VCaP (cell line): Measurements from ENCODE around the gene NAA38.

ENCODE experiments used
- H3K27ac ChIP-seq: fragments of 450-650 bp; 2 replicates; pipeline ENCODE4 v1.5.1; 2017
- TF ChIP-seq, protein P1 (sequence below): fragments of 450-650 bp; conservative IDR thresholded peaks from 2 replicates; pipeline ENCODE4 v1.5.1; 2017; ENCODE audit warnings: mild to moderate bottlenecking, moderate library complexity

Gene NAA38, protein sequence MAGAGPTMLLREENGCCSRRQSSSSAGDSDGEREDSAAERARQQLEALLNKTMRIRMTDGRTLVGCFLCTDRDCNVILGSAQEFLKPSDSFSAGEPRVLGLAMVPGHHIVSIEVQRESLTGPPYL

DNA sequence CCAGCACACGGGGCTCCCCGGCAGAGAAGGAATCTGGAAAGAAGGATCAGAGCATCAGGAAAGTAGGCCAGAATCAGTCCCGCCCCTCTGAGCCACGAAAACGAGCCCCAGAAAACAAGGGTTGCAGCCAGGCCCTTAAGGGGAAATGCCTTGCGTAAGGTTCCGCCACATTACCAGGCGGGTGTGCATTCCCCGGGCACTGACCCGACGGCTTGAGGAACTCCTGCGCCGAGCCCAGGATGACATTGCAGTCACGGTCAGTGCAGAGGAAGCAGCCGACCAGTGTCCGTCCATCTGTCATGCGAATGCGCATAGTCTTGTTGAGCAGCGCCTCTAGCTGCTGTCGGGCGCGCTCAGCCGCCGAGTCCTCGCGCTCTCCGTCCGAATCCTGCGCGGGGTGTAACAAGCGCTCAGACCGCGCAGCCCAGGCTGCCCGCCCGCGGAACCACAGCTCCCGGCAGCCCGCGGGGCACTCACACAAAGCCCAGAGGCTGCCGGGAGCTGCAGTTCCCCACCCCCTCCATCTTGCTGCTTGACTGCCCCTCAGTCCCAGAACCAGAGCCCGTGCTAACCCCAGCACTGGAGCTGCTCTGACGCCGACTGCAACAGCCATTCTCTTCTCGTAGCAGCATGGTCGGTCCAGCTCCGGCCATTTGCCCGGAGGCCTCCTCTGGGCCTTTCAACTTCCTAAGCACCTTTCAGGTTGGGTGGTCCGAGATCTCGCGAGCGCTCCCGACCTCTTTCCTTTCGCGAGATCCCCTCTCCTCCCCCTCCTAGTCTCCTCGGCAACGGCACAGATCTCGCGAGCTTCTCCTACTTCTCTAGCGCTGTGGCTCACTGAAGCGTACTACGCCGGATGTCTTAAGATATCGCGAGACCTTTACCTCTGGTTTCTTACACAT lies at the start of gene NAA38:
Gene NAA38 (minus strand): TSS at position 749 of the 902 bp plus-strand sequence. CDS start 96 bp downstream, at position 653.
- TF ChIP-seq, protein P1, sequence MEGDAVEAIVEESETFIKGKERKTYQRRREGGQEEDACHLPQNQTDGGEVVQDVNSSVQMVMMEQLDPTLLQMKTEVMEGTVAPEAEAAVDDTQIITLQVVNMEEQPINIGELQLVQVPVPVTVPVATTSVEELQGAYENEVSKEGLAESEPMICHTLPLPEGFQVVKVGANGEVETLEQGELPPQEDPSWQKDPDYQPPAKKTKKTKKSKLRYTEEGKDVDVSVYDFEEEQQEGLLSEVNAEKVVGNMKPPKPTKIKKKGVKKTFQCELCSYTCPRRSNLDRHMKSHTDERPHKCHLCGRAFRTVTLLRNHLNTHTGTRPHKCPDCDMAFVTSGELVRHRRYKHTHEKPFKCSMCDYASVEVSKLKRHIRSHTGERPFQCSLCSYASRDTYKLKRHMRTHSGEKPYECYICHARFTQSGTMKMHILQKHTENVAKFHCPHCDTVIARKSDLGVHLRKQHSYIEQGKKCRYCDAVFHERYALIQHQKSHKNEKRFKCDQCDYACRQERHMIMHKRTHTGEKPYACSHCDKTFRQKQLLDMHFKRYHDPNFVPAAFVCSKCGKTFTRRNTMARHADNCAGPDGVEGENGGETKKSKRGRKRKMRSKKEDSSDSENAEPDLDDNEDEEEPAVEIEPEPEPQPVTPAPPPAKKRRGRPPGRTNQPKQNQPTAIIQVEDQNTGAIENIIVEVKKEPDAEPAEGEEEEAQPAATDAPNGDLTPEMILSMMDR = peak; percentile 50

DNA sequence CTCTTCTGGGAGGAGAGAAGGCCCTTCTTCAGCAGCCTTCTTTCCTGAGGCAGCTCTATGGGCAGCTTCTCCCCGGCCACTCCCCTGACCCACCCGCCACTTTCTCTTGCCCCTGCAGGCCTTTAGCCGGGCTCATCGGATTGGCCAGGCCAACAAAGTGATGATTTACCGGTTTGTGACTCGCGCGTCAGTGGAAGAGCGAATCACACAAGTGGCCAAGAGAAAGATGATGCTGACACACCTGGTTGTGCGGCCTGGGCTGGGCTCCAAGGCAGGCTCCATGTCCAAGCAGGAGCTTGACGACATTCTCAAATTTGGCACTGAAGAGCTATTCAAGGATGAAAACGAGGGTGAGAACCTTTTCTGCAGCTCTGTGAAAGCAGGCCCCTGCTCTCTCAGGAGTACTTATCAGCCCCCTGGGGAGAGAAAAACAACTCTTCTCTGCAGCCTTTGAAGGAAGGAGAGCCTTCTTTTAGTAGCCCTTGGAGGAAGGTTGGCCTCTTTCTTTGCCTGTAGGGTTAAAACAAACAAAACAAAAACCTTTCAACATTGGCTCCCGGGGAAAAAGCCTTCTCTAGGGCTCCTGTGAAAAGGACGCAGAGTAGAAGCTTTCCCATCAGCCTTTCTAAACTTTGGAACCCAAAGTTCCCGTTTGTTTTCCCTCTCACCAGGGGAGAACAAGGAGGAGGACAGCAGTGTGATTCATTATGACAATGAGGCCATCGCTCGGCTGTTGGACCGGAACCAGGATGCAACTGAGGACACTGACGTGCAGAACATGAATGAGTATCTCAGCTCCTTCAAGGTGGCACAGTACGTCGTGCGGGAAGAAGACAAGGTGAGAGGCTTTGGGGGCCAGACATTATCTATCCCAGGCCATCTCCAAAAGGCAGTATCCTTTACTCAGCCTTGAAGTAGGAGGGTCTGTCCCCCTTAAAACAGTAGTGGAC lies 46.1 kb upstream of the NAA38 start:
- H3K27ac ChIP-seq = no peak overlapping the region
- TF ChIP-seq, protein P1 = no peak

More for the DNA sequence above, at the start of gene NAA38:
- H3K27ac ChIP-seq = peak within 1 kb of the TSS; percentile 91

DNA sequence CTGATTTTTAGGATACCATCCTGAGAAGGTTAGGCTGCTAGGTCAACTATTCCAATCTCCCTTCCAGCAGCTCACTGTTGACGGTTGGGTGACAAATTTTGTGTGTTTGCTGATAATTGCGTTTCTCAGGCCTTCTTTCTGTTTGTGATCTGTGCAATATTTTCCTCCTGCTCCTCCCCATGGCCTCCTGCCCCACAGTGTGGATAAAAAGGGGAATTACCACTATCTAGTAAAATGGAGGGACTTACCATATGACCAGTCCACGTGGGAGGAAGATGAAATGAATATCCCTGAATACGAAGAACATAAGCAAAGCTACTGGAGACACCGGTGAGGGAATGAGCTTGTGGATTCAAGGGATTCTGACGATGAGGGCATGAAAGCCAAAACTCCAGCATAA lies 40.4 kb upstream of the NAA38 start:
- no peak overlapping the region for H3K27ac ChIP-seq
- TF ChIP-seq, protein P1 = peak; percentile 37

DNA sequence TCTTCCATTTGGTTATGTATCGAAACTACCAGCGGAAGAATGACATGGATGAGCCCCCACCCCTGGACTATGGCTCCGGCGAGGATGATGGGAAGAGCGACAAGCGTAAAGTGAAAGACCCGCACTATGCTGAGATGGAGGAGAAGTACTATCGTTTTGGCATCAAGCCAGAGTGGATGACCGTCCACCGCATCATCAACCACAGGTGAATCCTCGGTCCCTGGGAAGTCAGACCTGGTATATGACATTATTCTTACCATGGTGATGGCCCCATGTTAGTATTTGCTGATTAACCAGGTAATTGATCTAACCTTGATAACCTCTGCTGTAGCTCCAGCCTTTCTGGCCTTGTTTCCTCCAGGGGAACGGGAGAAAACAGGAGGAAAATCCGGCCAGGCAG lies 39.7 kb upstream of the NAA38 start:
- no peak overlapping the region for H3K27ac ChIP-seq
- TF ChIP-seq, protein P1 = no peak

DNA sequence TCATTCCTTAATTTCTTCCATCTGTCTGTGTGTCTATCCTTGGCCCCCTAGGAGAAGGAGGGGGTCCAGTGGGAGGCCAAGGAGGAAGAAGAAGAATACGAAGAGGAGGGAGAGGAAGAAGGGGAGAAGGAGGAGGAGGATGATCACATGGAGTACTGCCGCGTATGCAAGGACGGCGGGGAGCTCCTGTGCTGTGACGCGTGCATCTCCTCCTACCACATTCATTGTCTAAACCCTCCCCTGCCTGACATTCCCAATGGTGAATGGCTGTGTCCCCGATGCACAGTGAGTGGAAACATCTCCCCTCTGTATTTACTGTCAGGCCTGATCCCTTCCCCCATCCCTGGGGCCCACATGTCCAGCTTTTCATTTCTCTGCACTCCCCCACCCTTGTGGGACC lies 37.5 kb upstream of the NAA38 start:
- H3K27ac ChIP-seq = no peak overlapping the region
- TF ChIP-seq, protein P1 = no peak

DNA sequence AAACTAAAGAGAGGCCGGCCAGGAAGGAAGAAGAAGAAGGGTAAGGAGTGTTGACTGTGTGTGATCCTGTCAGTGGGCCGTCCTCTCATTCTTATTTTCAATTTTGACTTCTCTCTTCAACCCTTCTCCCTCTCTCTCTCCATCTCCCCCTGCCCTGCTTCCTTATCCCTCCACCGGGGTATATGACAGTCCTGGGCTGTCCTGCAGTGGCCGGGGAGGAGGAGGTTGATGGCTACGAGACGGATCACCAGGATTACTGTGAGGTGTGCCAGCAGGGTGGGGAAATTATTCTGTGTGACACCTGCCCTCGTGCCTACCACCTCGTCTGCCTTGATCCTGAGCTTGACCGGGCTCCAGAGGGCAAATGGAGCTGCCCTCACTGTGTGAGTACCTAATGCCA lies 36.9 kb upstream of the NAA38 start:
- TF ChIP-seq, protein P1 = no peak
- H3K27ac ChIP-seq = no peak overlapping the region
